LNCaP clone FGC (cell line): Measurements from ENCODE around the gene FBXL2.

Experiments used
- DNase-seq: peaks from one replicate; pipeline ENCODE4 v3.0.0-alpha.2; 2011; ENCODE audit warnings: low read depth
- H3K4me3 ChIP-seq: 2 replicates; pipeline ENCODE4 v1.5.1; 2011; ENCODE audit warnings: mild to moderate bottlenecking, low read depth, low read length, control low read depth
- TF ChIP-seq, protein P1 (sequence below): IDR thresholded peaks from 2 replicates; pipeline ENCODE4 v1.5.1; 2012; ENCODE audit warnings: mild to moderate bottlenecking; ENCODE audit not compliant: control insufficient read depth, insufficient read depth; ENCODE audit errors: extremely low read depth

FBXL2 gene

DNA sequence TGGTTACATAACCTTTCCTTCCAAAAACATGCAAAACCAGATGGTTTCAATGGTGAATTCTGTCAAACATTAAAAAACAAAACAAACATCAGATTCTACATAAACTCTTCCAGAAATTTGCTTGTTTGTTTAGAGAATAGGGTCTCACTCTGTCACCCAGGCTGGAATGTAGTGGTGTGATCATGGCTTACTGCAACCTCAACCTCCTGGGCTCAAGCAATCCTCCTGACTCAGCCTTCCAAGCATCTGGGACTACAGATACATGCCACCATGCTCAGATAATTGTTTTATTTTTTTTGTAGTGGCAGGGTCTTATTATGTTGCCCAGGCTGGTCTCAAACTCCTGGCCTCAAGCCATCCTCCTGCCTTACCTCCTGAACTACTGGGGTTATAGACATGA, 36.1 kb downstream of the FBXL2 start:
- no peak for DNase-seq
- TF ChIP-seq, protein P1, sequence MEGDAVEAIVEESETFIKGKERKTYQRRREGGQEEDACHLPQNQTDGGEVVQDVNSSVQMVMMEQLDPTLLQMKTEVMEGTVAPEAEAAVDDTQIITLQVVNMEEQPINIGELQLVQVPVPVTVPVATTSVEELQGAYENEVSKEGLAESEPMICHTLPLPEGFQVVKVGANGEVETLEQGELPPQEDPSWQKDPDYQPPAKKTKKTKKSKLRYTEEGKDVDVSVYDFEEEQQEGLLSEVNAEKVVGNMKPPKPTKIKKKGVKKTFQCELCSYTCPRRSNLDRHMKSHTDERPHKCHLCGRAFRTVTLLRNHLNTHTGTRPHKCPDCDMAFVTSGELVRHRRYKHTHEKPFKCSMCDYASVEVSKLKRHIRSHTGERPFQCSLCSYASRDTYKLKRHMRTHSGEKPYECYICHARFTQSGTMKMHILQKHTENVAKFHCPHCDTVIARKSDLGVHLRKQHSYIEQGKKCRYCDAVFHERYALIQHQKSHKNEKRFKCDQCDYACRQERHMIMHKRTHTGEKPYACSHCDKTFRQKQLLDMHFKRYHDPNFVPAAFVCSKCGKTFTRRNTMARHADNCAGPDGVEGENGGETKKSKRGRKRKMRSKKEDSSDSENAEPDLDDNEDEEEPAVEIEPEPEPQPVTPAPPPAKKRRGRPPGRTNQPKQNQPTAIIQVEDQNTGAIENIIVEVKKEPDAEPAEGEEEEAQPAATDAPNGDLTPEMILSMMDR, result no peak
- H3K4me3 ChIP-seq, result no peak overlapping the region

DNA sequence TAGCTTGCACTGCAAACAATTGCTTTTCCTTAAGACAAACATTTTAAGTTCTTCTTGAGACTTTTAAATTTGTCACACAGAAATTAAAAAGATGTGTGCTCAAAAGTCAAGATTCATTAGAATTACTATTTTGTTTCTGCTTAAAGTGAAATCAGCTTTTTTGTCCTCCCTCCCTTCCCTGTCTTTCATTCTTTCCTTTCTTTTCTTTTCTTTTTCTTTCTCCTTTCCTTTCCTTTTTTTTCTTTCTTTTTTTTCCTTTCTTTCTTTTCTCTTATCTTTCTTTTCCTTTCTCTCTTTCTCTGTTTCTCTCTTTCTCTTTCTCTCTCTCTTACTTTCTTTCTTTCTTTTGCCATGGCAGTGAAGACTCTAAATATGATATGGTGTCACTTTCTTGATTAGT, 37.8 kb downstream of the FBXL2 start:
- DNase-seq, result no peak
- TF ChIP-seq, protein P1, result no peak
- H3K4me3 ChIP-seq, result no peak overlapping the region

DNA sequence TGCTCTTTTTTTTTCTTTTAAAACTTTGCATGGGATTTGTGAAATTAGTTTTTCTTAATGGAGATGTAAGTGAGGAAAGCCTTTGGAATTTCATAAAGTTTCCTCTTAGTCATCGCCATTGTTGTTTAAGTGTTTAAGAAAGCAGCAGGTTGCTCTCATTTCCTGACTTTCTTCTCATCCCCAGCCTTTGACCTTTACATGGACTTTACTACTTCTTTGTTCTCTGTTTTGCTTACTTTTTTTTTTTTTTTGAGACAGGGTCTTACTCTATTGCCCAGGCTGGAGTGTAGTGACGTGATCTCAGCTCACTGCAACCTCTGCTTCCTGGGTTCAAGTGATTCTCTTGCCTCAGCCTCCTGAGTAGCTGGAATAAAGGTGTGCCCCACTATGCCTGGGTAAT, 38.6 kb downstream of the FBXL2 start:
- TF ChIP-seq, protein P1, result no peak
- no peak overlapping the region for H3K4me3 ChIP-seq
- no peak for DNase-seq

- H3K4me3 ChIP-seq, result no peak overlapping the region
- DNase-seq, result peak; percentile 87
- TF ChIP-seq, protein P1, result peak; percentile 31
These were observed 40.9 kb downstream of the FBXL2 start for GRCh38 chr3:33317963-33318709.

DNA sequence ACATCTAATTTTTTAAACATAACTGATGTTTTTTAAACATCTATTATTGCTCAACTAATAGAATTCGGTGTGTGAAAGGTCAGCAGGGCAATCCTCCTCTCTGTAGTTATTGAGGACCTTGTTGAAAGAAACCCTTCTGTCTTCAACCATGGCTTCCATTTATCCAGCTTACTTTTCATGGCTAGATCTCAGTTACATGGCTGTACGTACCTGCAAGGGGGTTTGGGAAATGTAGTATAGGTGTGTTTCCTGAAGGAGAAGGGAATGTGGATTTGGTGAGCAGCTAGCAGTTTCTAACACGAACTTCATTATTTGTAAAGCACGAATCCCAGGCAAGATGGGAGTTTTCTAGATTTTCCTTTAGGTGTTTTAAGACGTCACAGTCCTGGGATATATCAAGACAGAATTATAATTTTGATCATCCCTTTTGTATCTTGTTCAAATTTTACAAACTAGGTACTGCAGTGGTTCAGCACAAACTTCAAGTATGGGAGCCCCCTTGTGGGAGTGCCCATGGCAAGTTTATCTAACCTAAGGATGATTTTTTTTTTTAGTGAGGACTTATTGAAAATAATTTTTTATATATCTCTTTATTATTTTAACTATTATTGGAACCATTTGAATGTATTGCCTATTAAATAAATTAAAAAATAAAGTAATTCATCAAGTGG, 41.6 kb downstream of the FBXL2 start:
- TF ChIP-seq, protein P1, result peak; percentile 31
- no peak overlapping the region for H3K4me3 ChIP-seq
- no peak for DNase-seq

DNA sequence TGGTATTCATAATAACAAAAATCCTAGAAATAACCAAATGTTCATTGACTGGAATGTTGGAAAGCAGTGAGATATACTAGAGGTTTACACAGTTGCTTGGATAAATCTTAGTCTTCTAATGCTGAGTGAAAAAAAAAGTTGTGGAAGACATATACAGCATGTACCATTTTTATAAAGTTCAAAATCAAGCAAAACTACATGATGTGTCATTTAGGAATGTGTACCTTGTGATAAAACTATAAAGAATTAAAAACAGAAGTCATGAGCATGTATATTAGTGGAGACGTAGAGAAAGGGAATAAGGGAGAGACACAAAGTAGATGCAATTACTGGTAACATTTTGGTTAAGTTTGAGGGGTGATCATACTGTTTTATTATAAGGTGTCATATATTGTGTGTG, 45.2 kb downstream of the FBXL2 start:
- DNase-seq, result no peak
- H3K4me3 ChIP-seq, result no peak overlapping the region
- TF ChIP-seq, protein P1, result no peak
